ENCODE results near the gene KRT84.

- TF ChIP-seq CTCF (IDR thresholded peaks at IDR 0.05; ENCODE audit: low read depth, low read length) (no peak), MAX (IDR thresholded peaks at IDR 0.05; ENCODE audit: low read depth, low read length) (no peak), POLR2A (IDR thresholded peaks at IDR 0.05; ENCODE audit: extremely low read depth, insufficient read length) (no peak)
Observed at GRCh38 chr12:52337054-52337453, 48.4 kb downstream of the KRT84 start.

All from NB4 (cell line).